GM23338 (cell line): Measurements from ENCODE around the gene DMBT1. TPM values are rescaled to one million over a fixed set of nuclear protein-coding genes. Genes with fewer than 3 reads are reported as not detected.

ENCODE experiments used
- ATAC-seq: fragments of 200-7000 bp; cut with Tn5 transposase; 3 replicates; pipeline ENCODE4 v1.9.1; 2020
- DNase-seq: peaks from one replicate; pipeline ENCODE4 v3.0.0-alpha.2; 2015; ENCODE audit warnings: low spot score
- H2AFZ ChIP-seq: fragments of 200-600 bp; sonication (generic); 2 replicates; pipeline ENCODE4 v1.8.0; 2016; ENCODE audit warnings: antibody characterized with exemption, mild to moderate bottlenecking, moderate library complexity
- H3F3A ChIP-seq: fragments of 200-600 bp; sonication (generic); replicated peaks from 2 replicates; pipeline ENCODE4 v1.8.0; 2017; ENCODE audit warnings: antibody characterized with exemption, mixed run types, low read depth
- H3K27ac ChIP-seq: fragments of 200-600 bp; sonication (generic); 2 replicates; pipeline ENCODE4 v1.6.1; 2016; ENCODE audit warnings: low read depth
- H3K27me3 ChIP-seq: fragments of 200-600 bp; sonication (generic); 2 replicates; pipeline ENCODE4 v1.8.0; 2016; ENCODE audit warnings: mild to moderate bottlenecking, mixed run types, moderate library complexity; ENCODE audit not compliant: insufficient read depth
- H3K36me3 ChIP-seq: fragments of 200-600 bp; sonication (generic); 2 replicates; pipeline ENCODE4 v1.8.0; 2016; ENCODE audit warnings: mild to moderate bottlenecking; ENCODE audit not compliant: insufficient read depth
- H3K4me1 ChIP-seq: fragments of 200-600 bp; sonication (generic); 2 replicates; pipeline ENCODE4 v1.8.0; 2016; ENCODE audit warnings: mild to moderate bottlenecking, moderate library complexity; ENCODE audit not compliant: insufficient read depth
- H3K4me2 ChIP-seq: fragments of 200-600 bp; sonication (generic); 2 replicates; pipeline ENCODE4 v1.7.1; 2017; ENCODE audit warnings: mixed run types
- H3K4me3 ChIP-seq: fragments of 200-600 bp; sonication (generic); 2 replicates; pipeline ENCODE4 v1.6.1; 2016; ENCODE audit warnings: mixed run types
- H3K79me2 ChIP-seq: fragments of 200-600 bp; sonication (generic); replicated peaks from 2 replicates; pipeline ENCODE4 v1.8.0; 2017; ENCODE audit warnings: mild to moderate bottlenecking; ENCODE audit not compliant: insufficient read depth
- H3K9me2 ChIP-seq: fragments of 200-600 bp; sonication (generic); 2 replicates; pipeline ENCODE4 v1.8.0; 2017; ENCODE audit not compliant: insufficient read depth
- H4K20me1 ChIP-seq: fragments of 200-600 bp; sonication (generic); replicated peaks from 2 replicates; pipeline ENCODE4 v1.8.0; 2017; ENCODE audit warnings: mild to moderate bottlenecking; ENCODE audit not compliant: insufficient read depth
- H3K27ac Mint-ChIP-seq: 2 replicates; pipeline ENCODE4 v1.8.0; 2020; ENCODE audit warnings: inconsistent platforms, mild to moderate bottlenecking, moderate library complexity, mixed read lengths
- H3K27me3 Mint-ChIP-seq: 3 replicates; pipeline ENCODE4 v1.8.0; 2022; ENCODE audit warnings: low read depth, mild to moderate bottlenecking, moderate library complexity, mixed read lengths, inconsistent platforms; ENCODE audit not compliant: insufficient read depth, poor library complexity
- H3K36me3 Mint-ChIP-seq: 3 replicates; pipeline ENCODE4 v1.8.0; 2021; ENCODE audit warnings: low read depth, mild to moderate bottlenecking, inconsistent platforms, moderate library complexity, mixed read lengths
- H3K4me1 Mint-ChIP-seq: 3 replicates; pipeline ENCODE4 v1.8.0; 2020; ENCODE audit warnings: mild to moderate bottlenecking, inconsistent platforms, mixed read lengths
- H3K4me3 Mint-ChIP-seq: 3 replicates; pipeline ENCODE4 v1.8.0; 2021; ENCODE audit warnings: moderate library complexity, mild to moderate bottlenecking, inconsistent platforms, mixed read lengths
- H3K9me3 Mint-ChIP-seq: 3 replicates; pipeline ENCODE4 v1.8.0; 2020; ENCODE audit warnings: moderate library complexity, mild to moderate bottlenecking, inconsistent platforms, mixed read lengths
- CREB1 ChIP-seq: fragments of 250-450 bp; sonication (Bioruptor Pico); IDR thresholded peaks from 2 replicates; pipeline ENCODE4 v1.5.0; 2020; ENCODE audit warnings: low read depth, mild to moderate bottlenecking, moderate library complexity
- CTCF ChIP-seq, 2 experiments: fragments of 200-600 bp in 1 of 2; sonication (generic) in 1 of 2; conservative IDR thresholded peaks; 2 replicates each; pipeline versions ENCODE4 v1.5.1 to v1.6.1; 2016 to 2017; ENCODE audit warnings: antibody characterized with exemption in 2 of 2, low read depth in 2 of 2, mild to moderate bottlenecking in 2 of 2, moderate library complexity in 1 of 2
- ETS1 ChIP-seq: IDR thresholded peaks from 2 replicates; pipeline ENCODE4 v1.6.1; 2016; ENCODE audit warnings: antibody characterized with exemption
- EZH2 ChIP-seq: fragments of 200-600 bp; sonication (generic); IDR thresholded peaks from one replicate; pipeline ENCODE4 v1.8.0; 2017; ENCODE audit warnings: antibody characterized with exemption, mild to moderate bottlenecking, low read depth; ENCODE audit not compliant: unreplicated experiment
- EZH2phosphoT487 ChIP-seq: fragments of 200-600 bp; sonication (generic); IDR thresholded peaks from one replicate; pipeline ENCODE4 v1.8.1; 2018; ENCODE audit warnings: antibody characterized with exemption; ENCODE audit not compliant: unreplicated experiment
- JUNB ChIP-seq: IDR thresholded peaks from one replicate; pipeline ENCODE4 v1.6.1; 2016; ENCODE audit warnings: antibody characterized with exemption; ENCODE audit not compliant: unreplicated experiment
- NANOG ChIP-seq: IDR thresholded peaks from 2 replicates; pipeline ENCODE4 v1.6.1; 2016; ENCODE audit warnings: antibody characterized with exemption, borderline replicate concordance
- POLR2AphosphoS5 ChIP-seq: IDR thresholded peaks from 2 replicates; pipeline ENCODE4 v1.6.1; 2016; ENCODE audit warnings: antibody characterized with exemption, low read depth
- STAT1 ChIP-seq: IDR thresholded peaks from one replicate; pipeline ENCODE4 v1.6.1; 2016; ENCODE audit warnings: antibody characterized with exemption; ENCODE audit not compliant: unreplicated experiment
- ZNF114 ChIP-seq: fragments of 250-450 bp; sonication (Bioruptor Pico); IDR thresholded peaks from 2 replicates; pipeline ENCODE4 v1.5.0; 2020; ENCODE audit warnings: mild to moderate bottlenecking, moderate library complexity
- ZNF331 ChIP-seq: fragments of 250-450 bp; sonication (Bioruptor Pico); IDR thresholded peaks from 2 replicates; pipeline ENCODE4 v1.5.0; 2020; ENCODE audit warnings: low read depth, mild to moderate bottlenecking, moderate library complexity
- ZNF462 ChIP-seq: fragments of 250-450 bp; sonication (Bioruptor Pico); IDR thresholded peaks from 2 replicates; pipeline ENCODE4 v1.5.0; 2020; ENCODE audit warnings: mild to moderate bottlenecking, moderate library complexity
- polyA plus RNA-seq: library from polyadenylated mRNA; unstranded; fragments of >200 nt; fragmentation: Nextera tagmentation; extraction: Ambion mirVana; gene quantifications from 2 replicates; pipeline ENCODE4 v1.2.1, GENCODE V29; 2016
- total RNA-seq: library from RNA; depleted of rRNA; stranded (reverse); fragments of >200 nt; shearing (Covaris generic); gene quantifications from 2 replicates; pipeline ENCODE4 v1.2.3, GENCODE V29; 2014
- TF ChIP-seq, protein P1 (sequence below): IDR thresholded peaks from one replicate; pipeline ENCODE4 v1.6.1; 2018; ENCODE audit warnings: antibody characterized with exemption; ENCODE audit not compliant: unreplicated experiment

Gene DMBT1
- total and polyA plus RNA-seq, 2 experiments from 2014 or later = 0.03 to 0.05 TPM

DNA sequence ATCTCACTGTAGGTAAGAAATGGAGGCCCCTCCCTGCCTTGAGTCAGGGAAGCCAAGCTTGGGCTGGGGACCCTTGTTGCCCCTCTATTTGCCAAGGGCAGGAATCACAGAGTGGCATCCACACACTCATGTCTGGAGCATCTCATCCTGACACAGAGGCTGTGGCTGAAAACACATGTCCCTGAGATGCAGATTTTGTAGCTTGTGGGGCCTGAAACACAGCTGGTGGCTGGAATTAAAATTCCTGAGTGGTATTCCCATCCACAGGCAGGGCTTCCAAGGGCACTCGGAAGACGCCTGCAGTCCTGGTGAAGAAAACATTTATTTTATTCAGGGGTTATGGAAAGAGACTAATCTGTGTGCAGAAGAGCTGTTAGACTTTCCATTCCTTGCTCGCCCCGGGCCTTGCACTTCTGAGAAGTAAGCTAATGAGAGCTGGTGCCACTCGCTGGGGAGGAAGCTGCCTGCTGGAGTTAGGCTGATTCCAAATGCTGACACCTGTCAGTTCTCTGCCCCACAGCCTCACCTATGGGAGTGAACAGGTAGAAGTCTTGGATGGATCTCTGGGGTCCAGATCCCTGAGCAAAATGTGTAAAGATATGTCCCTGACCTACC, 103.1 kb downstream of the DMBT1 start:
- Histone ChIP-seq H3K4me2 (no peak overlapping the region), H3K27me3 (no peaks in the 10 kb centered on the region)
- no peak for TF ChIP-seq JUNB
- TF ChIP-seq ZNF331 = no peak
- TF ChIP-seq CREB1 = no peak
- no peak for TF ChIP-seq POLR2AphosphoS5
- TF ChIP-seq STAT1 = no peak
- no peak for TF ChIP-seq EZH2phosphoT487
- no peak for TF ChIP-seq CTCF (conservative IDR thresholded peaks at IDR 0.05; ENCODE audit: low read depth in 2 of 2)
- no peak for TF ChIP-seq ZNF462 (CRISPR knock-in tag)
- TF ChIP-seq ZNF114 (CRISPR knock-in tag) = no peak
- TF ChIP-seq, protein P1, sequence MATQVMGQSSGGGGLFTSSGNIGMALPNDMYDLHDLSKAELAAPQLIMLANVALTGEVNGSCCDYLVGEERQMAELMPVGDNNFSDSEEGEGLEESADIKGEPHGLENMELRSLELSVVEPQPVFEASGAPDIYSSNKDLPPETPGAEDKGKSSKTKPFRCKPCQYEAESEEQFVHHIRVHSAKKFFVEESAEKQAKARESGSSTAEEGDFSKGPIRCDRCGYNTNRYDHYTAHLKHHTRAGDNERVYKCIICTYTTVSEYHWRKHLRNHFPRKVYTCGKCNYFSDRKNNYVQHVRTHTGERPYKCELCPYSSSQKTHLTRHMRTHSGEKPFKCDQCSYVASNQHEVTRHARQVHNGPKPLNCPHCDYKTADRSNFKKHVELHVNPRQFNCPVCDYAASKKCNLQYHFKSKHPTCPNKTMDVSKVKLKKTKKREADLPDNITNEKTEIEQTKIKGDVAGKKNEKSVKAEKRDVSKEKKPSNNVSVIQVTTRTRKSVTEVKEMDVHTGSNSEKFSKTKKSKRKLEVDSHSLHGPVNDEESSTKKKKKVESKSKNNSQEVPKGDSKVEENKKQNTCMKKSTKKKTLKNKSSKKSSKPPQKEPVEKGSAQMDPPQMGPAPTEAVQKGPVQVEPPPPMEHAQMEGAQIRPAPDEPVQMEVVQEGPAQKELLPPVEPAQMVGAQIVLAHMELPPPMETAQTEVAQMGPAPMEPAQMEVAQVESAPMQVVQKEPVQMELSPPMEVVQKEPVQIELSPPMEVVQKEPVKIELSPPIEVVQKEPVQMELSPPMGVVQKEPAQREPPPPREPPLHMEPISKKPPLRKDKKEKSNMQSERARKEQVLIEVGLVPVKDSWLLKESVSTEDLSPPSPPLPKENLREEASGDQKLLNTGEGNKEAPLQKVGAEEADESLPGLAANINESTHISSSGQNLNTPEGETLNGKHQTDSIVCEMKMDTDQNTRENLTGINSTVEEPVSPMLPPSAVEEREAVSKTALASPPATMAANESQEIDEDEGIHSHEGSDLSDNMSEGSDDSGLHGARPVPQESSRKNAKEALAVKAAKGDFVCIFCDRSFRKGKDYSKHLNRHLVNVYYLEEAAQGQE = no peak
- no peak for TF ChIP-seq ETS1
- no peak for TF ChIP-seq EZH2
- no peak for TF ChIP-seq NANOG

More for the DNA sequence above, 103.1 kb downstream of the DMBT1 start:
- no peaks in the 10 kb centered on the region for H3K27me3 Mint-ChIP-seq
- H3K4me1 ChIP-seq = peaks cover 6% of the 10 kb centered on the region; the same call in 1 of the 2 replicates
- H3F3A ChIP-seq = no peaks in the 10 kb centered on the region
- no peak for DNase-seq
- no peaks in the 10 kb centered on the region for H3K36me3 ChIP-seq
- no peaks in the 10 kb centered on the region for H3K9me3 Mint-ChIP-seq
- no peak overlapping the region for H3K4me3 Mint-ChIP-seq
- H3K4me1 Mint-ChIP-seq = peaks cover 3% of the 10 kb centered on the region; the same call in 2 of the 3 replicates
- no peak for ATAC-seq
- H4K20me1 ChIP-seq = no peaks in the 10 kb centered on the region
- H3K27ac ChIP-seq = no peak overlapping the region
- H2AFZ ChIP-seq = no peak overlapping the region
- H3K36me3 Mint-ChIP-seq = no peaks in the 10 kb centered on the region
- no peak overlapping the region for H3K27ac Mint-ChIP-seq
- no peaks in the 10 kb centered on the region for H3K79me2 ChIP-seq
- H3K9me2 ChIP-seq = peaks cover 19% of the 10 kb centered on the region; the same call in 1 of the 2 replicates
- H3K4me3 ChIP-seq = no peak overlapping the region
